Measurements from ENCODE around the gene SMAP2. TPM values are rescaled to one million over a fixed set of nuclear protein-coding genes. Genes with fewer than 3 reads are reported as not detected.

SMAP2 gene
- total and polyA plus RNA-seq, 7 donors: 6.9 to 35.0 (median 18.0) TPM

GRCh38 chr1:40357625-40358024 is 15.9 kb upstream of the SMAP2 start:
- no peaks in the 10 kb centered on the region for H3K36me3 ChIP-seq (ENCODE audit: insufficient read depth in 1 of 2, low read depth in 1 of 2)
- H3K4me3 ChIP-seq: no peak overlapping the region
- no peaks in the 10 kb centered on the region for H3K27me3 ChIP-seq (ENCODE audit: insufficient read depth in 3 of 3, low read length in 2 of 3)
- H3K27ac ChIP-seq: no peak overlapping the region
- ATAC-seq (no peak), DNase-seq (no peak)
- intact Hi-C loops (cut with DNase I): no loop called here
- no peaks in the 10 kb centered on the region for H3K4me1 ChIP-seq
- no peak for TF ChIP-seq CTCF (IDR thresholded peaks at IDR 0.05)
- H3K9me3 ChIP-seq: peaks cover 9% of the 10 kb centered on the region

- H3K27ac ChIP-seq: no peak overlapping the region
- ATAC-seq (no peak), DNase-seq (no peak)
- no peak overlapping the region for H3K4me3 ChIP-seq
- TF ChIP-seq CTCF (IDR thresholded peaks at IDR 0.05): no peak
- peaks cover 0 to 6% (median 0%) of the 10 kb centered on the region in 3 donors for H3K27me3 ChIP-seq (ENCODE audit: insufficient read depth in 3 of 3, low read length in 2 of 3)
- intact Hi-C loops (cut with DNase I): no loop called here
- no peaks in the 10 kb centered on the region for H3K4me1 ChIP-seq
- peaks cover 9% of the 10 kb centered on the region for H3K9me3 ChIP-seq
- no peaks in the 10 kb centered on the region for H3K36me3 ChIP-seq (ENCODE audit: insufficient read depth in 1 of 2, low read depth in 1 of 2)
These were observed 12.9 kb upstream of the SMAP2 start for GRCh38 chr1:40360631-40361030.

GRCh38 chr1:40361201-40361600 is 12.3 kb upstream of the SMAP2 start:
- no peak for DNase-seq
- H3K4me1 ChIP-seq: no peaks in the 10 kb centered on the region
- no peak for ATAC-seq
- no peak for TF ChIP-seq CTCF (IDR thresholded peaks at IDR 0.05)
- intact Hi-C loops (cut with DNase I): no loop called here
- no peak overlapping the region for H3K4me3 ChIP-seq
- 82 to 93% (median 87%) methylated on average over 1 of the region's 1 CpG for WGBS, 3 donors
- H3K27ac ChIP-seq: no peak overlapping the region
- H3K27me3 ChIP-seq (ENCODE audit: insufficient read depth in 3 of 3, low read length in 2 of 3): peaks cover 0 to 6% (median 0%) of the 10 kb centered on the region in 3 donors
- no peaks in the 10 kb centered on the region for H3K36me3 ChIP-seq (ENCODE audit: insufficient read depth in 1 of 2, low read depth in 1 of 2)
- peaks cover 9% of the 10 kb centered on the region for H3K9me3 ChIP-seq

GRCh38 chr1:40361637-40362036 is 11.9 kb upstream of the SMAP2 start:
- DNase-seq (no peak), ATAC-seq (no peak)
- Histone ChIP-seq H3K36me3 (ENCODE audit: insufficient read depth in 1 of 2, low read depth in 1 of 2) (no peaks in the 10 kb centered on the region), H3K27me3 (ENCODE audit: insufficient read depth in 3 of 3, low read length in 2 of 3) (peaks cover 0 to 6% (median 0%) of the 10 kb centered on the region in 3 donors), H3K4me1 (no peaks in the 10 kb centered on the region), H3K9me3 (peaks cover 9% of the 10 kb centered on the region), H3K27ac (no peak overlapping the region), H3K4me3 (no peak overlapping the region)
- no peak for TF ChIP-seq CTCF (IDR thresholded peaks at IDR 0.05)
- intact Hi-C loops (cut with DNase I): no loop called here
- 88 to 91% (median 89%) methylated on average over 4 of the region's 4 CpGs for WGBS, 3 donors

- DNase-seq (no peak), ATAC-seq (no peak)
- H3K4me3 ChIP-seq: no peak overlapping the region
- intact Hi-C loops (cut with DNase I): no loop called here
- H3K27ac ChIP-seq: no peak overlapping the region
- TF ChIP-seq CTCF (IDR thresholded peaks at IDR 0.05): no peak
- H3K9me3 ChIP-seq: peaks cover 9% of the 10 kb centered on the region
- H3K36me3 ChIP-seq (ENCODE audit: insufficient read depth in 1 of 2, low read depth in 1 of 2): no peaks in the 10 kb centered on the region
- peaks cover 0 to 6% (median 0%) of the 10 kb centered on the region in 3 donors for H3K27me3 ChIP-seq (ENCODE audit: insufficient read depth in 3 of 3, low read length in 2 of 3)
- 72 to 94% (median 76%) methylated on average over 2 of the region's 2 CpGs for WGBS, 3 donors
- H3K4me1 ChIP-seq: no peaks in the 10 kb centered on the region
These were observed 11.3 kb upstream of the SMAP2 start for GRCh38 chr1:40362199-40362598.

All from psoas muscle (tissue), 8 donors.